ENCODE measurements around the gene TPMT.
"Not testable (repeated sequence)": the region's sequence is repeated elsewhere in the genome, so short reads cannot be mapped to it uniquely, and the experiment has no call there.

TPMT gene

GRCh38 chr6:18155864-18156421 is 1.1 kb upstream of the TPMT start:
- DNase-seq (ENCODE audit: low spot score): peak; percentile 91

- peak; percentile 99 for DNase-seq (ENCODE audit: low spot score)
Observed at GRCh38 chr6:18155150-18155863, 430 bp upstream of the TPMT start, which contains the start of gene KDM1B. Gene KDM1B, plus strand, starts transcription at chr6:18155422. Its CDS starts 4,474 bp downstream, at chr6:18159896.

- no peak for DNase-seq (ENCODE audit: low spot score)
Observed at GRCh38 chr6:18153311-18153703, 1.6 kb downstream of the TPMT start.

GRCh38 chr6:18151801-18152200 is 3.1 kb downstream of the TPMT start:
- no peak for DNase-seq (ENCODE audit: low spot score)

DNA sequence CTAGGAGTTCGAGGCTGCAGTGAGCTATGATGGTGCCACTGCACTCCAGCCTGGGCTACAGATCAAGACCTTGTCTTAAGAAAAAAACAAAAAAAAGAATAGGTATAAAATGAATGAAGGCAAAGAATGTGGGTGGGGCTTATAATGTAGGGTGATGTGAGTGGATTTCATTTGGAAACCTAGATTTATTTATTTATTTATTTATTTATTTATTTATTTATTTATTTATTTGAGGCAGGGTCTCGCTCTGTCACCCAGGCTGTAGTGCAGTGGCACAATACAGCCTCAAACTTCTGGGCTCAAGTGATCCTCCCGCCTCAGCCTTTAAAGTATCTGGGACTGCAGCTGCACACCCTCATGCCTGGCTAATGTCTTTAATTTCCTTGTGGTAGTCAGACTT is 3.5 kb downstream of the TPMT start:
- not testable (repeated sequence) for DNase-seq (ENCODE audit: low spot score)

- DNase-seq (ENCODE audit: low spot score): peak; percentile 92
Observed at GRCh38 chr6:18148304-18149025, 6.4 kb downstream of the TPMT start.

DNA sequence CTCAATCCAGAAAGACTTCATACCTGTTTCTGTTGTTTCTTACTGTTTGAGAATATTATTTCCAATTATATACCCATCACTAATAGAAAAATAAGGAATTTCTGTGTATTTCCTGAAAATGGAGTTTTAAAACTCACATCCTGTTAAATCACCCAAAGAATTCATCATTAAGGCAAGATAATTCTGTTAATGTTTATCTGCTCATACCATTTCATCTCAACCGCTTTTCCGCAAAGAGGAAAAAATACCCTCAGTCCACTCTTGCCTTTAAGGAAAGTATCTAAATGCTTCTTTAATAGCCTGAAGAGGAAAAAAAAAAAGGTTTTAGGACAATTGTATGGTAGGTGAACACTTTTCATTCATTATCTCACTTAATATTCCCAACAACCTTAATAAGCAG is 7.3 kb downstream of the TPMT start:
- DNase-seq (ENCODE audit: low spot score): peak; percentile 67

DNA sequence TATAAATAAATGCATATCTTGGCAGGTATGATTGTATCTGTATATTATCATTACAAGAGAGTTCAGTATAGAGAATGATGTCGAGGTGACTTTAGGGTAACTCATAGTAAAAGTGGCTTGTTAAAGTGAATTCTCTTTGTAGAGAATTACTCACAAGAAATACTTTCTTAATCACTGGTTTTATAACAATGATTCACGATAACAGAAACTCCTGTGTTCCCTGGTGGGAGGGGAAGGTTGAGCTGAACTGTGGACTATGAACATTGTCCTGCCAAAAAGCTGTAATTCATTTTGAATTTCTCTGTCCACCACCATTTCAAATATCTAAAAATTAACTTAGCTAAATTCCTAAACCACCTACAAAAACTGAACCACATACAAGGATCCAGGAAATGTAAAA is 7.7 kb downstream of the TPMT start:
- DNase-seq (ENCODE audit: low spot score): peak; percentile 83

- no peak for DNase-seq (ENCODE audit: low spot score)
Observed at GRCh38 chr6:18142591-18142861, 12.4 kb downstream of the TPMT start.

DNA sequence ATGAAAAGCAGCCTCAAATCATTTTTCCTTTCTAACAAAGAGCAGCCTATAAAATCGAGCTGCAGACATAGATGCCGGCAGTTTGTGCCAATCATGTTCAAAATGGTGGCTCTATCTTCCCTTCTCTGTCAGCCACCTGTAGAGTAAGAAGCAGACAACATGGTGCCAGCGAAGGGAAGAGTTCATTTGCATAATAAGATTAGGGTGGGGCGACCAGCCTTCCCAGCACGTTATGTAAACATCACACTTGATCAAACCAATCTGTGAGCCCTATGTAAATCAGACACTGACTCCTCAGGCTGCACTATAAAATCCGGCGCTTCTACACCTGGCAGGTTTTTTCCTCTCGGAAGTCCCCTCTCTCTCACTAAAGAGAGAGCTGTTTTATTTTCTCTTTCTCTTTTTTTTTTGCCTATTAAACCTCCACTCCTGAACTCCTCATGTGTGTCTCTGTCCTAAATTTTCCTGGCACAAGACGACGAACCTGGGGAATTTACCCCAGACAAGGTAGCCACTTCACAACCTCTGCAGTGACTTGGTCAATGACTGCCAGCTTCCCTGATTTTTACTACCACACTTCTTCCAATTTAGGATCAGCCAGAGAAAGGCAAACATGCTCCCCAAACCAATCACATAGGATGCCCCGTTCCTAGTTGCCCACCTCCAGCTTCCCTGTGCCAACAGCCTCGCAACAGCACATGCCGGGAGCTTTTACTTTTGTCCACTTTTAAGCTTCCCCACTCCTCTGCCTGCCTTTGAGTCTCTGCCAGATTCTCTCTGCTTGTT is 12.9 kb downstream of the TPMT start:
- no peak for DNase-seq (ENCODE audit: low spot score)

GRCh38 chr6:18139935-18140621 is 14.8 kb downstream of the TPMT start:
- no peak for DNase-seq (ENCODE audit: low spot score)

DNA sequence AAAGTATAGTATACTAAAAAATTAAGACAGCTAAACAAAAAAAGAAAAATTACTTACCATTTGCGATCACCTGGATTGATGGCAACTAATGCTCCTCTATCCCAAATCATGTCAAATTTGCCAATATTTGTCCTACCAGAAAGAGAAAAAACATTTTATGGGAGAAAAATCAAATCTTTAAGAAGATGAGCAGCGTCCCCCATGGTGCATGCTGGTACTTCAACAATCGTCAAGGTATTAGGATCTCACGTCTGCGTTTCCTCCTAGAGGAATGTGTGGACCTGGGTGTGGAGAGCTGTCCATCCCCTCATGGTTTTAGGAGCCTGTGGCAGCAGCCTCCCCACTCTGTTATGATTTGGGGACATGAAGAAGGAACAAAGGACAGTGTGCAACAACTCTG is 16.0 kb downstream of the TPMT start:
- no peak for DNase-seq (ENCODE audit: low spot score)

DNA sequence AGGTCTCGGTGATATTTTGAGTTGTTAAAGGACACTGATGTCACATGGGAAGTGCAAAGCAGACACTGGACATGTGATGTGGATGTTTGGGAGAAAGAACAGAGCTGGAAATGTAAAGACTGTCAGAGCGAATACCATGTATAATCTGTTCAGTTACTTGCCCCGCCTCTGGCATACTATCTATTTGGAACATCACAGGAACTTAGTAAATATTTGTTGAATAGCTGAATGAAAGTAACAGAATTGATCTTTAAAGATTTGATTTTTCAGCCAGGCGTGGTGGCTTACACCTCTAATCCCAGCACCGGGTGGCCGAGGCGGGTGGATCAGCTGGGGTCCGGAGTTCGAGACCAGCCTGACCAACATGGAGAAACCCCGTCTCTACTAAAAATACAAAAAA is 18.6 kb downstream of the TPMT start:
- DNase-seq (ENCODE audit: low spot score): no peak

DNA sequence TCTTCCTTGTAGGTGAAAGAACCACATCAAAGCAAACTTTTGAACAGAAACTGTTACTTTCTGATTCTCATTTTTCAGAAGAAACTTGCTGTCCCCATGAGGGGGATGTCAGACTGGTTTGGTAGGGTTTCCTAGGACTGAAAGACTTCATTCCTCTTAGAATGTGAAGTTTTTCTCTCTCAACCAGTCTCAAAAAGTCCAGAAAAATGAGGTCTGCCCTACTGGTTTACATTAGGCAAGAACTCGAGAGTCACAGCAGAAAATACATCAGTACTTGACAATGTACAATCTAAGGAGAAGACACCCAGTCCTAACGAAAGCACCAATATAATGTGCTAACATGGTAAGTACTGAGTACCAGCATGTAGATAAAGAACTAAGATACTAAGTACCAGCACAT is 19.7 kb downstream of the TPMT start:
- DNase-seq (ENCODE audit: low spot score): no peak

- no peak for DNase-seq (ENCODE audit: low spot score)
Observed at GRCh38 chr6:18132346-18132745, 22.5 kb downstream of the TPMT start.

GRCh38 chr6:18126121-18126520 is 28.8 kb downstream of the TPMT start:
- DNase-seq (ENCODE audit: low spot score): no peak

DNA sequence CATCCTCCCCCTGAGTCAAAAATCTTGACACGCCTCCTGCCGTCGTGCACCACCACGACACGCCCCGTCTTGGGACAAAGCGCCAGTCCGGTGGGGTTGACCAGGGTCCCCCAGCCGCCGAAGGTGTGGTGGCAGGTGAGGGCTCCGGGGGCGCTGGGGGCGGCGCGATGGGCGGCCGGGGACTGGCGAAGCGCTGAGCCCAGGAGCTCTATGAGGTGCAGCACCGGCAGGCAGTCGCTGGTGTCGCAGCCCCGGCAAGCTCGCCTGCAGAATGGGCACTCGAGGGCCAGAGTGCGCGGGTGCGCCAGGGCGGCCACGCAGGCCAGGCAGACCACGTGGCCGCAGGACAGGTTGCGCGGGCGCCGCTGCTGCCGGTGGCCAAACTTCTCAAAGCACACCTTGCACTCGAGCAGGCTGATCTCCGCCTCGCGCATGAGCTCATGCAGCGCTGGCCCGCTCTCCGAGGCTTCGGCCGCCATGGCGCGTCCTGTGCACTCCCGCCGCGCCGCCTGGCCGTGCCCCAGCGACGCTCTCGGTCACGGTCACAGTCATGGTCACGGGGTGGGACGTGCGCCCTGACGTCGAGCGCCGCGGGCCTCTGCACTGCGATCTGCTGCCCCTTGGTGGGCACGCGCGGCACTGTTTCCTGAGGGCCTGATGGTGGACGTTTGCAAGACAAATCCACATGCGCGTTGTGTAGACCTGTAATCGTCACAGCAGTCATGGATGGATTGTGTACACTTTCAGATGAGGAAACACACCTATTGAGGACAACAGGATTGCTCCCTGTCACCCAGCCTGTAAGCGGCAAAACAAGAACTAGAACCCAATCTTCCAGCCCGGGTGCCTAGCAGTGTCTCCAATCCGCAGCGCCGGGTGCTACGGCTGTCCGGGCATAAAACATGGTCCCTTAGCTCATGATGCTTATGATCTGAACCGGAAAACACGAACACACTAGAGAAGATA is 32.5 kb downstream of the TPMT start, which contains the start of gene NHLRC1:
Gene NHLRC1, minus strand, starts transcription at position 550 of the 966 bp plus-strand sequence. Its CDS starts 71 bp downstream, at position 479.
- peak; percentile 89 for DNase-seq (ENCODE audit: low spot score)

- no peak for DNase-seq (ENCODE audit: low spot score)
Observed at GRCh38 chr6:18121580-18122127, 33.2 kb downstream of the TPMT start.

DNA sequence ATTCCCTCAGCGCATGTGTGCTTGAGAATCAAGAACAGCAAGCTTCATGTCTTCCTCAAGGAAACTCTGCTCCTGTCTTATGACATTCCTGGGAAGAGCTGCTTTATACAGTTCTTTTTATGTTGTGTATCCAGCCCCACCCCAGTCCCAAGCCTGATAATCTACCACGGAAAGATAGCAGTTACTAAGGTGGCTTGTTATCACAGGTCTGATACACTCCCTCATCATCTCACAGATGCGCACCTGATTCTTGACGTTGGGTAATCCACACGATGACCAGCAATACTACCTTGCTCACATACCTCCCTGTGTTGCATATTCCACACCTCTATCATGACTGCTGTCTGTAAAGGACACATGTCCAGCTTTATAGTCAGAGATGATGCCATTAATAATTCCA is 35.6 kb downstream of the TPMT start:
- DNase-seq (ENCODE audit: low spot score): no peak

GRCh38 chr6:18118330-18118729 is 36.5 kb downstream of the TPMT start:
- DNase-seq (ENCODE audit: low spot score): no peak

GRCh38 chr6:18117136-18117535 is 37.7 kb downstream of the TPMT start:
- no peak for DNase-seq (ENCODE audit: low spot score)

Data from kidney tubule cell (primary cell).